Measurements from ENCODE around the gene NAALADL1. TPM values are rescaled to one million over a fixed set of nuclear protein-coding genes. Genes with fewer than 3 reads are reported as not detected.

The NAALADL1 gene
- total and polyA plus RNA-seq, 2 of the 4 experiments (the other 2 are of a cell fraction): 3.8 to 5.8 TPM

- H2AK5ac ChIP-seq (ENCODE audit: low read depth, low read length): no peak overlapping the region
- H2BK20ac ChIP-seq (ENCODE audit: low read depth, low read length): no peak overlapping the region
- intact Hi-C loops (cut with micrococcal nuclease): loop anchor here (5.0 kb wide), 1 partner anchor 152 kb away; no protein-coding TSS in a partner anchor
- H3K23ac ChIP-seq (ENCODE audit: low read depth, low read length): no peak overlapping the region
- DNase-seq (no peak), ATAC-seq (ENCODE audit: low read depth) (no peak)
- 47% methylated on average over 4 of the region's 9 CpGs; no CpG with 5 or more reads in 1 of the 2 experiments for WGBS, 2 experiments (ENCODE audit: extremely low coverage in 2 of 2, insufficient read length in 1 of 2)
- no peak overlapping the region for H4K91ac ChIP-seq (ENCODE audit: insufficient read depth, low read depth, low read length)
- H3K9me1 ChIP-seq (ENCODE audit: insufficient read depth, low read length): peaks cover 7% of the 10 kb centered on the region; the same call in 1 of the 2 replicates
- CTCF ChIA-PET: interaction anchor here (0.9 kb wide), 1 partner anchor 152 kb away, joined by 3 read pairs; no protein-coding TSS in a partner anchor
- H2BK120ac ChIP-seq (ENCODE audit: low read depth, low read length): no peak overlapping the region
- H3K14ac ChIP-seq (replicated peaks; ENCODE audit: low read depth, low read length): no peak overlapping the region
- H3K4me2 ChIP-seq (ENCODE audit: low read depth, low read length): no peak overlapping the region
- no peak overlapping the region for H3K4ac ChIP-seq (ENCODE audit: low read depth, low read length)
- POLR2A ChIA-PET (ENCODE audit: unreplicated experiment): no interaction called here
- H2BK5ac ChIP-seq (ENCODE audit: low read depth, low read length, poor library complexity, severe bottlenecking): no peak overlapping the region
- no TSS peak for BruUV-seq (replicated peaks)
- H2AFZ ChIP-seq (replicated peaks; ENCODE audit: low read length, poor library complexity): no peak overlapping the region
- 0 out of 2 replicates have a peak, but pooled peaks cover 4% of the 10 kb centered on the region for H3K4me1 ChIP-seq (ENCODE audit: control insufficient read depth, insufficient read depth, low read length)
- H4K20me1 ChIP-seq (ENCODE audit: insufficient read depth, low read length): no peaks in the 10 kb centered on the region
- no peak overlapping the region for H2AK9ac ChIP-seq (replicated peaks; ENCODE audit: low read depth, low read length, poor library complexity)
- H4K8ac ChIP-seq (ENCODE audit: low read depth in 2 of 2, low read length in 2 of 2): no peak overlapping the region
- dilution Hi-C loops (cut with HindIII; ENCODE audit: low sequenced_read_pairs, unreplicated experiment): no loop called here
- H3K27ac ChIP-seq (ENCODE audit: insufficient read depth, low read length): no peak overlapping the region
- no peaks in the 10 kb centered on the region for H3K27me3 ChIP-seq (ENCODE audit: control insufficient read depth, insufficient read depth, low read length)
- H3K79me1 ChIP-seq (ENCODE audit: low read depth in 1 of 2, low read length in 2 of 2): no peaks in the 10 kb centered on the region
- H4K5ac ChIP-seq (ENCODE audit: low read depth, low read length): no peak overlapping the region
- in situ Hi-C loops (cut with MboI; ENCODE audit: low sequenced_read_pairs): no loop called here
- H3K36me3 ChIP-seq (ENCODE audit: control insufficient read depth, insufficient read depth, low read length): no peaks in the 10 kb centered on the region
- no peak overlapping the region for H3K9ac ChIP-seq (ENCODE audit: low read depth, low read length)
- H3K56ac ChIP-seq (ENCODE audit: extremely low read depth, insufficient read depth, low read length): no peak overlapping the region
- no peak for TF ChIP-seq FOS (IDR thresholded peaks at IDR 0.05; ENCODE audit: low read depth, low read length)
- no peak for TF ChIP-seq BHLHE40 (IDR thresholded peaks at IDR 0.05; ENCODE audit: low read depth, low read length)
- no peak for TF ChIP-seq MAFK (IDR thresholded peaks at IDR 0.05; ENCODE audit: low read depth, low read length)
- TF ChIP-seq MAZ (IDR thresholded peaks at IDR 0.05; ENCODE audit: borderline replicate concordance, low read depth, low read length): no peak
- TF ChIP-seq, protein P1, sequence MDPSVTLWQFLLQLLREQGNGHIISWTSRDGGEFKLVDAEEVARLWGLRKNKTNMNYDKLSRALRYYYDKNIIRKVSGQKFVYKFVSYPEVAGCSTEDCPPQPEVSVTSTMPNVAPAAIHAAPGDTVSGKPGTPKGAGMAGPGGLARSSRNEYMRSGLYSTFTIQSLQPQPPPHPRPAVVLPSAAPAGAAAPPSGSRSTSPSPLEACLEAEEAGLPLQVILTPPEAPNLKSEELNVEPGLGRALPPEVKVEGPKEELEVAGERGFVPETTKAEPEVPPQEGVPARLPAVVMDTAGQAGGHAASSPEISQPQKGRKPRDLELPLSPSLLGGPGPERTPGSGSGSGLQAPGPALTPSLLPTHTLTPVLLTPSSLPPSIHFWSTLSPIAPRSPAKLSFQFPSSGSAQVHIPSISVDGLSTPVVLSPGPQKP (IDR thresholded peaks at IDR 0.05; ENCODE audit: borderline replicate concordance, low read depth, low read length): no peak
- TF ChIP-seq RAD21 (IDR thresholded peaks at IDR 0.05; ENCODE audit: low read length): no peak
- no peak for TF ChIP-seq SMC3 (IDR thresholded peaks at IDR 0.05; ENCODE audit: low read depth, low read length)
- no peaks in the 10 kb centered on the region for H3K9me3 ChIP-seq (ENCODE audit: control insufficient read depth, insufficient read depth, low read length)
- no peak overlapping the region for H3K4me3 ChIP-seq (ENCODE audit: insufficient read depth, low read depth, low read length)
- H3K18ac ChIP-seq (ENCODE audit: low read depth, low read length): no peak overlapping the region
- no peak overlapping the region for H2BK15ac ChIP-seq (ENCODE audit: low read depth, low read length)
Observed at GRCh38 chr11:64998690-64999431, 59.5 kb downstream of the NAALADL1 start.
